Endothelial cell of umbilical vein (primary cell): ENCODE results near the gene AFAP1L2. TPM values are rescaled to one million over a fixed set of nuclear protein-coding genes. Genes with fewer than 3 reads are reported as not detected.

ENCODE experiments used
- BruUV-seq: library from RNA; stranded (reverse); fragments of 400-500 nt; replicated peaks from 2 replicates; lab custom pipeline; 2021; lab: Mats Ljungman, UMichigan
- CTCF ChIA-PET: fragments of 300-600, 350-600 bp; sonication (Branson Sonifier 250); formaldehyde crosslinking; loops from one replicate; lab custom pipeline; 2021; ENCODE audit warnings: antibody characterized with exemption, inconsistent platforms; lab: Charles Lee
- POLR2A ChIA-PET: fragments of 300-600, 350-600 bp; sonication (Branson Sonifier 250); formaldehyde crosslinking; loops from one replicate; lab custom pipeline; 2021; ENCODE audit warnings: antibody characterized with exemption, inconsistent platforms; lab: Charles Lee
- DNase-seq: peaks from one replicate; pipeline ENCODE4 v3.0.0-alpha.2; 2011; ENCODE audit warnings: low read depth, low spot score
- FAIRE-seq: peaks from 2 replicates; lab custom pipeline; 2011; peaks lifted over from hg19 to GRCh38; lab: Jason Lieb, UNC
- H2AFZ ChIP-seq: 2 replicates; pipeline ENCODE4 v1.6.0; 2012; ENCODE audit warnings: low read depth, low read length, control low read depth, inconsistent platforms
- H3K27ac ChIP-seq: 2 replicates; pipeline ENCODE4 v1.5.1; 2011; ENCODE audit warnings: low read depth, mild to moderate bottlenecking, control low read depth, low read length, moderate library complexity; ENCODE audit not compliant: insufficient read depth
- H3K27me3 ChIP-seq, 2 experiments: 2 replicates each; pipeline versions ENCODE4 v1.6.0 to v1.6.1; 2011; ENCODE audit warnings: low read length in 2 of 2, mixed read lengths in 1 of 2; ENCODE audit not compliant: control insufficient read depth in 2 of 2, insufficient read depth in 2 of 2
- H3K36me3 ChIP-seq, 2 experiments: 2 replicates in 1 of 2; 3 replicates in 1 of 2; pipeline ENCODE4 v1.5.1; 2011; ENCODE audit warnings: low read length in 2 of 2, mild to moderate bottlenecking in 1 of 2, moderate library complexity in 1 of 2; ENCODE audit not compliant: control insufficient read depth in 2 of 2, insufficient read depth in 2 of 2; ENCODE audit errors: extremely low read depth in 1 of 2
- H3K4me1 ChIP-seq: 3 replicates; pipeline ENCODE4 v1.5.1; 2011; ENCODE audit warnings: mild to moderate bottlenecking, low read length; ENCODE audit not compliant: control insufficient read depth, insufficient read depth; ENCODE audit errors: extremely low read depth
- H3K4me2 ChIP-seq: 2 replicates; pipeline ENCODE4 v1.6.1; 2011; ENCODE audit warnings: low read length, control low read depth, mixed read lengths; ENCODE audit not compliant: insufficient read depth
- H3K4me3 ChIP-seq, 3 experiments: fragments of 200-600 bp in 1 of 3; sonication (generic), shearing (Covaris generic) in 1 of 3; replicated peaks in 1 of 3; 2 replicates each; pipeline ENCODE4 v1.5.1; 2011 to 2016; ENCODE audit warnings: control low read depth in 3 of 3, low read length in 3 of 3, mild to moderate bottlenecking in 2 of 3, inconsistent platforms in 1 of 3, low read depth in 1 of 3, moderate library complexity in 1 of 3; ENCODE audit not compliant: insufficient read depth in 1 of 3
- H3K79me2 ChIP-seq: 2 replicates; pipeline ENCODE4 v1.6.0; 2012; ENCODE audit warnings: low read length, inconsistent platforms; ENCODE audit not compliant: control insufficient read depth, insufficient read depth
- H3K9ac ChIP-seq: replicated peaks from 2 replicates; pipeline ENCODE3; 2011; ENCODE audit warnings: low read length, control low read depth; ENCODE audit not compliant: insufficient read depth; ENCODE audit errors: extremely low read depth
- H3K9me1 ChIP-seq: replicated peaks from 3 replicates; pipeline ENCODE4 v1.6.0; 2011; ENCODE audit warnings: mild to moderate bottlenecking, low read length; ENCODE audit not compliant: control insufficient read depth, insufficient read depth; ENCODE audit errors: extremely low read depth
- H3K9me3 ChIP-seq: replicated peaks from 2 replicates; pipeline ENCODE4 v1.5.1; 2012; ENCODE audit warnings: low read length, inconsistent platforms; ENCODE audit not compliant: control insufficient read depth, insufficient read depth
- H4K20me1 ChIP-seq: replicated peaks from 2 replicates; pipeline ENCODE3; 2011; ENCODE audit warnings: mild to moderate bottlenecking, low read length; ENCODE audit not compliant: control insufficient read depth, insufficient read depth; ENCODE audit errors: extremely low read depth
- CTCF ChIP-seq, 2 donors: IDR thresholded peaks; 1 replicate in 1 of 2; 2 replicates in 1 of 2; pipeline ENCODE4 v1.5.1; 2011; ENCODE audit warnings: low read length in 2 of 2, mild to moderate bottlenecking in 2 of 2, moderate library complexity in 2 of 2, control low read depth in 1 of 2, inconsistent platforms in 1 of 2, low read depth in 1 of 2; ENCODE audit not compliant: insufficient read depth in 1 of 2; ENCODE audit errors: extremely low read depth in 1 of 2
- EZH2 ChIP-seq: IDR thresholded peaks from 2 replicates; pipeline ENCODE4 v1.6.1; 2012; ENCODE audit warnings: borderline replicate concordance, low read depth, mild to moderate bottlenecking, moderate library complexity, low read length, inconsistent platforms; ENCODE audit not compliant: severe bottlenecking
- FOS ChIP-seq: IDR thresholded peaks from 2 replicates; pipeline ENCODE4 v1.6.1; 2011; ENCODE audit warnings: mild to moderate bottlenecking, low read length, moderate library complexity, borderline replicate concordance; ENCODE audit not compliant: insufficient read depth
- GATA2 ChIP-seq: IDR thresholded peaks from 2 replicates; pipeline ENCODE4 v1.7.0; 2011; ENCODE audit warnings: low read depth, mild to moderate bottlenecking, moderate library complexity, mixed read lengths, low read length; ENCODE audit not compliant: insufficient read length, insufficient read depth
- JUN ChIP-seq: IDR thresholded peaks from 2 replicates; pipeline ENCODE4 v1.6.1; 2011; ENCODE audit warnings: borderline replicate concordance, low read depth; ENCODE audit not compliant: insufficient read length, insufficient read depth
- MYC ChIP-seq: IDR thresholded peaks from one replicate; pipeline ENCODE4 v1.6.1; 2011; ENCODE audit warnings: mild to moderate bottlenecking, low read depth, low read length
- POLR2A ChIP-seq: IDR thresholded peaks from 2 replicates; pipeline ENCODE4 v1.6.1; 2012; ENCODE audit warnings: low read depth, mild to moderate bottlenecking, control low read depth, low read length
- POLR2AphosphoS5 ChIP-seq: IDR thresholded peaks from 2 replicates; pipeline ENCODE4 v1.6.1; 2012; ENCODE audit warnings: low read depth, mild to moderate bottlenecking, control low read depth, low read length, moderate library complexity; ENCODE audit not compliant: insufficient read depth
- dilution Hi-C: fragments of 300-500 bp; cut with MboI; formaldehyde crosslinking; loops from one replicate; pipeline ENCODE4 v1.15.0; 2019; ENCODE audit warnings: low sequenced_read_pairs; ENCODE audit not compliant: extremely low pct_ligation_motif_present
- intact Hi-C: fragments of 100-400 bp; cut with micrococcal nuclease; formaldehyde crosslinking; loops from one replicate; pipeline ENCODE4 v1.10.0; 2022
- polyA plus RNA-seq, 4 experiments: library from polyadenylated mRNA; depleted of rRNA in 3 of 4; stranded (reverse) in 3 of 4; unstranded in 1 of 4; fragments of >200 nt; gene quantifications; 2 replicates each; pipeline versions ENCODE4 v1.2.1 to v1.2.3, GENCODE V29; 2011 to 2012; ENCODE audit warnings: missing spikeins in 1 of 4
- total RNA-seq: library from RNA; stranded (reverse); gene quantifications from 2 replicates; pipeline ENCODE4 v1.2.3, GENCODE V29; 2021
- TF ChIP-seq, protein P1 (sequence below): IDR thresholded peaks from 2 replicates; pipeline ENCODE4 v1.6.1; 2011; ENCODE audit not compliant: insufficient read depth, insufficient read length

AFAP1L2 gene
- total and polyA plus RNA-seq, 2 donors (not counting 3 experiments of a cell fraction or from before 2014, with no cell fraction given), result 0.90 to 4.1 TPM

DNA sequence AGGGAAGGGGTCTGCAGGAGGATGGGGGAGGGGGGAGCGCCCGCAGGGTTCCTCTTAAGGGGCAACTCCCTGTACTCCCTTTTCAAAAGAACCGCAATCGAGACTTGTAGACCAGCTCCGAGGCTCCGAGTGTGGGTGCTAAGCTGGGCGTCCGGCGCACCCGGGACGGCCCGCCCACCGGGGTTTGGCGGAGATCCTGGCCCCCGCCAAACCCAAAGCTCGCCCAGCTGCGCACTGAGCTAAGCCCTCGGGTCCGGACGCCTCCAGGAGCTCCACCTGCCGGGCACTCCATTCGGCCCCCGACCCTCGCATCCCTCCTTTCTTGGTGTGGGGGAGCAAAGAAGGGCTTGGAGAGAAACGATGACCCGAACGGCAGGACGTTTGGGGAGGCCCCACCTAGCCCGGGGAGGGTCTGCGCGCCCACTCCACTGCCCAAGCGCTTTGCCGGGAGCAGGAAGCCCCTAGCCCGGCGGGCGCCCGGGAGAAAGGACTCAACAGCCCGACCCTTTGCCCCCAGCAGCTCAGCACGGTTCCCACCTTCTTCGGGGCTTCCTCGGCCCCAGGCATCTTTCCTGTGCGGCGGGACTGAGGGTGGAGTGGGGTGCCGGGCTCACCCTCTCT, 651 bp downstream of the AFAP1L2 start:
- TF ChIP-seq JUN (no peak), GATA2 (no peak), MYC (no peak), POLR2A (no peak), EZH2 (peak; percentile 93), FOS (no peak), CTCF (IDR thresholded peaks at IDR 0.05; ENCODE audit: extremely low read depth in 1 of 2, insufficient read depth in 1 of 2, low read depth in 1 of 2, low read length in 2 of 2) (peak in 1 of 2 donors; percentile 27), POLR2AphosphoS5 (no peak)
- TF ChIP-seq, protein P1, sequence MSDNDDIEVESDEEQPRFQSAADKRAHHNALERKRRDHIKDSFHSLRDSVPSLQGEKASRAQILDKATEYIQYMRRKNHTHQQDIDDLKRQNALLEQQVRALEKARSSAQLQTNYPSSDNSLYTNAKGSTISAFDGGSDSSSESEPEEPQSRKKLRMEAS, result no peak
- FAIRE-seq (no peak), DNase-seq (no peak)
- Histone ChIP-seq H3K9ac (no peak overlapping the region), H2AFZ (no peak overlapping the region), H3K4me3 (peak overlapping the region in 1 of 3 experiments; percentile 34), H3K4me1 (peaks cover 5% of the 10 kb centered on the region), H3K4me2 (no peak overlapping the region), H3K9me1 (no peaks in the 10 kb centered on the region), H3K27ac (no peak overlapping the region), H3K79me2 (no peaks in the 10 kb centered on the region), H3K27me3 (peaks cover 64 to 70% of the 10 kb centered on the region in 2 experiments), H3K36me3 (no peaks in the 10 kb centered on the region), H4K20me1 (no peaks in the 10 kb centered on the region), H3K9me3 (no peaks in the 10 kb centered on the region)
- ChIA-PET CTCF (interaction anchor here (1.2 to 2.7 kb wide), 3 partner anchors 11 to 100 kb away, joined by 3 to 16 read pairs (median 5); no protein-coding TSS in a partner anchor), POLR2A (no interaction called here)
- BruUV-seq, result no TSS peak
- dilution Hi-C loops (no loop called here), intact Hi-C loops (loop anchor here (1.0 kb wide), 2 partner anchors 11 to 99 kb away; no protein-coding TSS in a partner anchor)
